Naive thymus-derived CD4-positive, alpha-beta T cell (primary cell): ENCODE measurements around the gene TSHZ2. TPM values are rescaled to one million over a fixed set of nuclear protein-coding genes. Genes with fewer than 3 reads are reported as not detected.

Source experiments
- ATAC-seq: fragments of 150-1000 bp; cut with Tn5 transposase; 2 replicates; pipeline ENCODE4 v1.10.0; 2021; ENCODE audit warnings: mild to moderate bottlenecking, moderate library complexity
- CTCF ChIA-PET: fragments of 350-600 bp; sonication (Branson Sonifier 250); formaldehyde crosslinking; loops from one replicate; lab custom pipeline; 2021; ENCODE audit warnings: antibody characterized with exemption; lab: Charles Lee
- POLR2A ChIA-PET: fragments of 350-600 bp; sonication (Branson Sonifier 250); formaldehyde crosslinking; loops from one replicate; lab custom pipeline; 2021; ENCODE audit warnings: antibody characterized with exemption, inconsistent platforms; lab: Charles Lee
- DNase-seq, 9 donors: peaks; one replicate each; pipeline versions ENCODE4 v3.0.0 to v3.0.0-alpha.2; 2020 to 2022; ENCODE audit warnings: mixed read lengths in 1 of 9
- H3K27ac ChIP-seq: one replicate; pipeline ENCODE4 v1.7.0; 2013; ENCODE audit warnings: mild to moderate bottlenecking, low read depth, low read length, moderate library complexity
- H3K27me3 ChIP-seq, 2 donors: one replicate each; pipeline ENCODE4 v1.7.0; 2013; ENCODE audit warnings: low read length in 2 of 2, mild to moderate bottlenecking in 2 of 2, moderate library complexity in 2 of 2; ENCODE audit not compliant: control insufficient read depth in 2 of 2, insufficient read depth in 2 of 2
- H3K36me3 ChIP-seq, 3 experiments: 1 replicate in 2 of 3; 2 replicates in 1 of 3; pipeline ENCODE4 v1.7.0; 2013; ENCODE audit warnings: low read length in 3 of 3, mild to moderate bottlenecking in 3 of 3, moderate library complexity in 1 of 3; ENCODE audit not compliant: insufficient read depth in 3 of 3, control insufficient read depth in 2 of 3
- H3K4me1 ChIP-seq, 2 donors: one replicate each; pipeline ENCODE4 v1.7.0; 2013; ENCODE audit warnings: low read length in 2 of 2, mild to moderate bottlenecking in 2 of 2, moderate library complexity in 1 of 2; ENCODE audit not compliant: control insufficient read depth in 2 of 2, insufficient read depth in 2 of 2
- H3K4me3 ChIP-seq: 2 replicates; pipeline ENCODE4 v1.7.0; 2013; ENCODE audit warnings: mild to moderate bottlenecking, low read length
- H3K9me3 ChIP-seq, 3 experiments: 1 replicate in 2 of 3; 2 replicates in 1 of 3; pipeline ENCODE4 v1.7.0; 2013; ENCODE audit warnings: low read length in 3 of 3; ENCODE audit not compliant: control insufficient read depth in 2 of 3
- H3K27ac Mint-ChIP-seq, 9 donors: one replicate each; pipeline ENCODE4 v1.8.0; 2020 to 2022; ENCODE audit warnings: mixed read lengths in 9 of 9, mild to moderate bottlenecking in 8 of 9, moderate library complexity in 5 of 9, inconsistent platforms in 2 of 9
- H3K27me3 Mint-ChIP-seq, 5 donors: one replicate each; pipeline ENCODE4 v1.8.0; 2021 to 2022; ENCODE audit warnings: mixed read lengths in 5 of 5, mild to moderate bottlenecking in 1 of 5
- H3K36me3 Mint-ChIP-seq, 5 donors: one replicate each; pipeline ENCODE4 v1.8.0; 2020 to 2022; ENCODE audit warnings: mixed read lengths in 5 of 5, mild to moderate bottlenecking in 3 of 5, inconsistent platforms in 1 of 5
- H3K4me1 Mint-ChIP-seq, 7 donors: one replicate each; pipeline ENCODE4 v1.8.0; 2020 to 2022; ENCODE audit warnings: mixed read lengths in 7 of 7, mild to moderate bottlenecking in 3 of 7, inconsistent platforms in 1 of 7
- H3K4me3 Mint-ChIP-seq, 10 donors: one replicate each; pipeline ENCODE4 v1.8.0; 2020 to 2022; ENCODE audit warnings: mild to moderate bottlenecking in 10 of 10, mixed read lengths in 10 of 10, moderate library complexity in 6 of 10, inconsistent platforms in 2 of 10
- H3K9me3 Mint-ChIP-seq, 11 donors: one replicate each; pipeline ENCODE4 v1.8.0; 2020 to 2022; ENCODE audit warnings: mixed read lengths in 11 of 11, mild to moderate bottlenecking in 4 of 11, inconsistent platforms in 1 of 11, moderate library complexity in 1 of 11
- intact Hi-C, 2 donors: fragments of 100-400 bp; cut with micrococcal nuclease; formaldehyde crosslinking; loops; one replicate each; pipeline ENCODE4 v1.15.1; 2023
- polyA plus RNA-seq, 2 donors: library from polyadenylated mRNA; unstranded; fragments of 300-500 nt; fragmentation: Illumina TruSeq; gene quantifications; one replicate each; pipeline ENCODE4 v1.2.3, GENCODE V29; 2021
- total RNA-seq, 6 experiments: library from RNA in 5 of 6; stranded (reverse) in 5 of 6; gene quantifications; 1 replicate in 5 of 6; 2 replicates in 1 of 6; pipeline ENCODE4 v1.2.3 and lab custom pipeline; 2021 to 2026

TSHZ2 gene
- total and polyA plus RNA-seq, 7 experiments from 2014 or later = 6.0 to 84.5 (median 42.5) TPM

GRCh38 chr20:53390770-53391169, 418.6 kb downstream of the TSHZ2 start:
- ATAC-seq = no peak
- peaks cover 0 to 5% (median 0%) of the 10 kb centered on the region in 5 donors for H3K27me3 Mint-ChIP-seq
- no peaks in the 10 kb centered on the region for H3K27me3 ChIP-seq

GRCh38 chr20:53394433-53394832, 422.3 kb downstream of the TSHZ2 start:
- Histone ChIP-seq H3K27ac (no peak overlapping the region), H3K4me1 (peaks cover 0 to 4% of the 10 kb centered on the region in 2 donors), H3K27me3 (no peaks in the 10 kb centered on the region), H3K4me3 (no peak overlapping the region), H3K36me3 (no peaks in the 10 kb centered on the region), H3K9me3 (no peaks in the 10 kb centered on the region)
- ChIA-PET POLR2A (no interaction called here), CTCF (no interaction called here)
- peaks cover 0 to under 1% (median 0%) of the 10 kb centered on the region in 5 donors for H3K27me3 Mint-ChIP-seq
- no peak overlapping the region for H3K4me3 Mint-ChIP-seq
- no peak for DNase-seq
- no peak for ATAC-seq
- H3K4me1 Mint-ChIP-seq = peaks cover 3 to 38% (median 27%) of the 10 kb centered on the region in 7 donors
- H3K27ac Mint-ChIP-seq = no peak overlapping the region
- intact Hi-C loops = no loop called here
- H3K9me3 Mint-ChIP-seq = peaks cover 0 to 7% (median 0%) of the 10 kb centered on the region in 11 donors
- peaks cover 4 to 10% (median 9%) of the 10 kb centered on the region in 5 donors for H3K36me3 Mint-ChIP-seq

More at GRCh38 chr20:53390770-53391169, 418.6 kb downstream of the TSHZ2 start:
- H3K36me3 ChIP-seq = no peaks in the 10 kb centered on the region
- CTCF ChIA-PET = no interaction called here
- intact Hi-C loops = no loop called here
- Mint-ChIP-seq H3K36me3 (peaks cover 0 to 10% (median 9%) of the 10 kb centered on the region in 5 donors), H3K4me3 (no peak overlapping the region), H3K4me1 (peaks cover 16 to 67% (median 49%) of the 10 kb centered on the region in 7 donors), H3K27ac (peak overlapping the region in 4 of 9 donors; percentile 5 to 92 (median 38)), H3K9me3 (peaks cover 0 to 4% (median 0%) of the 10 kb centered on the region in 11 donors)
- no peak overlapping the region for H3K4me3 ChIP-seq
- POLR2A ChIA-PET = no interaction called here
- H3K9me3 ChIP-seq = no peaks in the 10 kb centered on the region
- peaks cover 0 to 21% of the 10 kb centered on the region in 2 donors for H3K4me1 ChIP-seq
- DNase-seq = no peak
- no peak overlapping the region for H3K27ac ChIP-seq

- intact Hi-C loops = no loop called here
- Histone ChIP-seq H3K27me3 (no peaks in the 10 kb centered on the region), H3K27ac (no peak overlapping the region), H3K36me3 (no peaks in the 10 kb centered on the region), H3K4me3 (no peak overlapping the region), H3K4me1 (no peaks in the 10 kb centered on the region), H3K9me3 (no peaks in the 10 kb centered on the region)
- no peak overlapping the region for H3K4me3 Mint-ChIP-seq
- peaks cover 3 to 37% (median 26%) of the 10 kb centered on the region in 7 donors for H3K4me1 Mint-ChIP-seq
- CTCF ChIA-PET = interaction anchor here (0.6 kb wide), 1 partner anchor 180 kb away, joined by 3 read pairs; no protein-coding TSS in a partner anchor
- POLR2A ChIA-PET = no interaction called here
- H3K27ac Mint-ChIP-seq = peak overlapping the region in 1 of 9 donors; percentile 12
- H3K27me3 Mint-ChIP-seq = no peaks in the 10 kb centered on the region
- ATAC-seq = no peak
- peaks cover 4 to 10% (median 9%) of the 10 kb centered on the region in 5 donors for H3K36me3 Mint-ChIP-seq
- peaks cover 0 to 7% (median 0%) of the 10 kb centered on the region in 11 donors for H3K9me3 Mint-ChIP-seq
- no peak for DNase-seq
Observed at GRCh38 chr20:53395188-53395923, 423.2 kb downstream of the TSHZ2 start.

GRCh38 chr20:53399083-53399482, 426.9 kb downstream of the TSHZ2 start:
- peaks cover 9 to 23% (median 15%) of the 10 kb centered on the region in 5 donors for H3K36me3 Mint-ChIP-seq
- intact Hi-C loops = no loop called here
- Histone ChIP-seq H3K4me1 (peaks cover 0 to 7% of the 10 kb centered on the region in 2 donors), H3K27ac (no peak overlapping the region), H3K9me3 (no peaks in the 10 kb centered on the region), H3K4me3 (no peak overlapping the region), H3K36me3 (no peaks in the 10 kb centered on the region), H3K27me3 (no peaks in the 10 kb centered on the region)
- peaks cover 9 to 57% (median 42%) of the 10 kb centered on the region in 7 donors for H3K4me1 Mint-ChIP-seq
- CTCF ChIA-PET = no interaction called here
- no peak for ATAC-seq
- no peak for DNase-seq
- no peak overlapping the region for H3K27ac Mint-ChIP-seq
- no peaks in the 10 kb centered on the region for H3K27me3 Mint-ChIP-seq
- no peak overlapping the region for H3K4me3 Mint-ChIP-seq
- H3K9me3 Mint-ChIP-seq = peaks cover 0 to 10% (median 6%) of the 10 kb centered on the region in 11 donors
- POLR2A ChIA-PET = no interaction called here

GRCh38 chr20:53399592-53400335, 427.6 kb downstream of the TSHZ2 start:
- POLR2A ChIA-PET = no interaction called here
- no peak overlapping the region for H3K4me3 Mint-ChIP-seq
- Histone ChIP-seq H3K27ac (no peak overlapping the region), H3K9me3 (no peaks in the 10 kb centered on the region), H3K27me3 (no peaks in the 10 kb centered on the region), H3K4me3 (no peak overlapping the region), H3K4me1 (peaks cover 0 to 7% of the 10 kb centered on the region in 2 donors), H3K36me3 (no peaks in the 10 kb centered on the region)
- peak overlapping the region in 2 of 9 donors; percentile 13 to 27 for H3K27ac Mint-ChIP-seq
- peaks cover 0 to 10% (median 6%) of the 10 kb centered on the region in 11 donors for H3K9me3 Mint-ChIP-seq
- ATAC-seq (peak; percentile 22), DNase-seq (no peak)
- peaks cover 8 to 22% (median 15%) of the 10 kb centered on the region in 5 donors for H3K36me3 Mint-ChIP-seq
- CTCF ChIA-PET = no interaction called here
- H3K4me1 Mint-ChIP-seq = peaks cover 9 to 61% (median 46%) of the 10 kb centered on the region in 7 donors
- intact Hi-C loops = no loop called here
- no peaks in the 10 kb centered on the region for H3K27me3 Mint-ChIP-seq

- Mint-ChIP-seq H3K36me3 (peaks cover 5 to 15% (median 10%) of the 10 kb centered on the region in 5 donors), H3K4me3 (peak overlapping the region in 9 of 10 donors; percentile 36 to 72 (median 55)), H3K9me3 (peaks cover 0 to 10% (median 5%) of the 10 kb centered on the region in 11 donors), H3K27me3 (no peaks in the 10 kb centered on the region), H3K4me1 (peaks cover 9 to 75% (median 58%) of the 10 kb centered on the region in 7 donors), H3K27ac (peak overlapping the region in 8 of 9 donors; percentile 23 to 90 (median 73))
- Histone ChIP-seq H3K9me3 (no peaks in the 10 kb centered on the region), H3K27me3 (no peaks in the 10 kb centered on the region), H3K36me3 (no peaks in the 10 kb centered on the region), H3K4me3 (no peak overlapping the region), H3K27ac (peak overlapping the region; percentile 26), H3K4me1 (peaks cover 0 to 11% of the 10 kb centered on the region in 2 donors)
- POLR2A ChIA-PET = interaction anchor here (0.7 kb wide), 1 partner anchor 9 kb away, joined by 3 read pairs; no protein-coding TSS in a partner anchor
- CTCF ChIA-PET = no interaction called here
- ATAC-seq (peak; percentile 91), DNase-seq (peak in 7 of 9 donors; percentile 9 to 60 (median 18))
- intact Hi-C loops = loop anchor here in 1 of 2 donors (1.0 kb wide), 1 partner anchor 14 kb away; no protein-coding TSS in a partner anchor
Observed at GRCh38 chr20:53402233-53403005, 430.3 kb downstream of the TSHZ2 start.
